ENCODE results near the gene KIF16B. TPM values are rescaled to one million over a fixed set of nuclear protein-coding genes. Genes with fewer than 3 reads are reported as not detected.

The KIF16B gene
- total and polyA plus RNA-seq, 4 experiments from 2014 or later, result 3.2 to 12.0 (median 10.0) TPM

DNA sequence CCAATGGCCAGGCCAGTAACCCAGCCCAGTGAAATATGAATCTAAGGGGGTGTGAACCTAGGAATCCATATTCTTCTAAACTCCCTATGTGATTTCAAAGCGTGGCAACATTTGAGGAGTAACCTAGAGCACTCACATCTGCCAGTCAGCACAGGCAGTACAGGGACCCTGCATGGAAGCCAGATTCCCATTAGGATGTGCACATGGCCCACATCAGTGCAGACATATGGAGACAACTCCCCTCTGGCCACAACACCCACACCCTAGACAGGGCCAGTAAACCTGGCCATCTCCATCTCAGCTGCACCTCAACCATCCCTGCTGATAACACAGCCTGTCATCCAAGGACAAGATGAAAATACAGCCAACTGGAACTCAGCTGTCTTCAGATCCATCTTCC lies 56.5 kb downstream of the KIF16B start:
- Histone ChIP-seq H3K36me3 (ENCODE audit: insufficient read depth, low read length) (no peaks in the 10 kb centered on the region), H3K27me3 (ENCODE audit: insufficient read depth, low read length) (no peaks in the 10 kb centered on the region), H3K4me1 (ENCODE audit: insufficient read depth, low read length) (no peaks in the 10 kb centered on the region), H3K4me3 (ENCODE audit: low read length in 2 of 2) (no peak overlapping the region), H3K27ac (ENCODE audit: low read depth, low read length) (no peak overlapping the region), H3K9me3 (ENCODE audit: control insufficient read depth in 1 of 2, low read length in 2 of 2) (no peaks in the 10 kb centered on the region)
- POLR2A ChIA-PET (ENCODE audit: partially characterized antibody), result no interaction called here
- intact Hi-C loops (cut with micrococcal nuclease), result no loop called here
- no peak for DNase-seq
- Mint-ChIP-seq H3K4me1 (peaks cover 0 to 2% (median 0%) of the 10 kb centered on the region in 4 donors), H3K27ac (no peak overlapping the region), H3K4me3 (no peak overlapping the region), H3K9me3 (peaks cover 0 to 1% (median 0%) of the 10 kb centered on the region in 8 donors), H3K36me3 (peaks cover 30 to 38% of the 10 kb centered on the region in 2 donors), H3K27me3 (no peaks in the 10 kb centered on the region)
- CTCF ChIA-PET (ENCODE audit: partially characterized antibody), result interaction anchor here (0.7 to 4.6 kb wide), 2 partner anchors 245 to 247 kb away, joined by 3 to 19 read pairs; no protein-coding TSS in a partner anchor

DNA sequence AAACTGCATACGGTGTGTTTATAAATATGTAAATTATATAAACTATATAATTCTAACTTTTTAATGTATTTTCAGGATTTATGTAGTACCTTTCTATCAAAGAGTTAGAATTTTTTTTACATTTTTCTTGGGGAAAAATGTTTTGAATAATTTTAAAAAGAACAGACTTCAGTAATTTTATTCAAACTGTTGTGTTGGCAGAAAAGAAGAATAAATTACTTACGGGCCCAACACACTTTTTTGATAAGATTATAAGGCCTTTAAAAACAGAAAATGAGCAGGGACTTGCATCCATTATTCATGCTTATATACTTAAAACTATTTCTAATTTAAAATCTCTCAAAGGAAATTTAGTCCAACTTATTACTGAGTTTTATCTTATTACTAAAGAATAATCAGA lies 58.2 kb downstream of the KIF16B start:
- no peak overlapping the region for H3K4me3 ChIP-seq (ENCODE audit: low read length in 2 of 2)
- Mint-ChIP-seq H3K4me1 (no peaks in the 10 kb centered on the region), H3K4me3 (no peak overlapping the region), H3K36me3 (peaks cover 34 to 35% of the 10 kb centered on the region in 2 donors), H3K27me3 (no peaks in the 10 kb centered on the region), H3K27ac (no peak overlapping the region), H3K9me3 (peaks cover 0 to 1% (median 0%) of the 10 kb centered on the region in 8 donors)
- intact Hi-C loops (cut with micrococcal nuclease), result no loop called here
- ChIA-PET CTCF (ENCODE audit: partially characterized antibody) (interaction anchor here (4.6 kb wide), 1 partner anchor 247 kb away, joined by 19 read pairs; no protein-coding TSS in a partner anchor), POLR2A (ENCODE audit: partially characterized antibody) (no interaction called here)
- no peaks in the 10 kb centered on the region for H3K9me3 ChIP-seq (ENCODE audit: control insufficient read depth in 1 of 2, low read length in 2 of 2)
- no peak for DNase-seq
- H3K27ac ChIP-seq (ENCODE audit: low read depth, low read length), result no peak overlapping the region
- peaks cover 5% of the 10 kb centered on the region for H3K36me3 ChIP-seq (ENCODE audit: insufficient read depth, low read length)
- H3K27me3 ChIP-seq (ENCODE audit: insufficient read depth, low read length), result no peaks in the 10 kb centered on the region
- no peaks in the 10 kb centered on the region for H3K4me1 ChIP-seq (ENCODE audit: insufficient read depth, low read length)

DNA sequence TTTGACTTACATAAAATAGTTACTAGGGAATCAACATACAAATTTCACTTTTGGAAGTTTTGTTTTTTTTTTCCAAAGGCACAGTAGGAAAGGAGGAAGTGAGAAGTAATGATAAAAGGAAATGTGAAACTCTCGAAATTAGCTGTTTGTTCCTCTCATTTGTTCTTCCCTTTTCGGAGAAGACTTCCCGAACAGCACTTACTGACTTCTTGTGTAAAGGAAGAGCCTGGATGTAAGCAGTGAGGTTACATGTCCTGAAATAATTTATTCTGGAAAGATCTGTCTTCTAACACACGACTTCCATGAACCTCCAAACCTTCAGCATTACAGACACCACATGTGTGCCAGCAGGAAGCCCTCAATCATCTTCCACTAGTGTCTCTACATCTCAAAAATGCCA lies 59.1 kb downstream of the KIF16B start:
- H3K36me3 ChIP-seq (ENCODE audit: insufficient read depth, low read length), result peaks cover 5% of the 10 kb centered on the region
- DNase-seq, result no peak
- H3K36me3 Mint-ChIP-seq, result peaks cover 33 to 35% of the 10 kb centered on the region in 2 donors
- no peaks in the 10 kb centered on the region for H3K9me3 Mint-ChIP-seq
- H3K27me3 Mint-ChIP-seq, result no peaks in the 10 kb centered on the region
- no peaks in the 10 kb centered on the region for H3K4me1 ChIP-seq (ENCODE audit: insufficient read depth, low read length)
- ChIA-PET POLR2A (ENCODE audit: partially characterized antibody) (no interaction called here), CTCF (ENCODE audit: partially characterized antibody) (no interaction called here)
- no peaks in the 10 kb centered on the region for H3K27me3 ChIP-seq (ENCODE audit: insufficient read depth, low read length)
- no peaks in the 10 kb centered on the region for H3K9me3 ChIP-seq (ENCODE audit: control insufficient read depth in 1 of 2, low read length in 2 of 2)
- intact Hi-C loops (cut with micrococcal nuclease), result no loop called here
- H3K4me3 Mint-ChIP-seq, result no peak overlapping the region
- H3K27ac Mint-ChIP-seq, result no peak overlapping the region
- no peak overlapping the region for H3K27ac ChIP-seq (ENCODE audit: low read depth, low read length)
- H3K4me3 ChIP-seq (ENCODE audit: low read length in 2 of 2), result no peak overlapping the region
- H3K4me1 Mint-ChIP-seq, result no peaks in the 10 kb centered on the region

DNA sequence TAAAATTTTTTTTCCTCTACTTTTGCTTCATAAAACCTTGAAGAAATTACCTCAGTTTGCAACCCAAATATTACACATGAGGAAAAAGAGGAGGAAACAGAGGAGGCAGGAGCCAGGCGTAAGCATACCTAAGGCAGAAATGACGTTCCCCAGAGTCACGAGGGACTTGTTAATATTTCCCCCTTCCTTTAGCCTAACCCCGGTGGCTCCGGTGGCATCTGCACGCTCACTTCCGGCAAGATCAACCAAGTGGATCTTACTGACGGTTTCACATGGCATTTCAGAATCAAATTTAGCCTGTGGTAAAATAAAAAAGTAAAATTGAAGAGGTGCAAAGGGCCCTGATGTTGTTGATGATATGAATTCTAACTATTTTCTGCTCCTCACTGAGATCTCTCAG lies 67.4 kb downstream of the KIF16B start:
- Histone ChIP-seq H3K27me3 (ENCODE audit: insufficient read depth, low read length) (no peaks in the 10 kb centered on the region), H3K36me3 (ENCODE audit: insufficient read depth, low read length) (peaks cover 5% of the 10 kb centered on the region), H3K4me1 (ENCODE audit: insufficient read depth, low read length) (no peaks in the 10 kb centered on the region), H3K9me3 (ENCODE audit: control insufficient read depth in 1 of 2, low read length in 2 of 2) (no peaks in the 10 kb centered on the region), H3K27ac (ENCODE audit: low read depth, low read length) (no peak overlapping the region), H3K4me3 (ENCODE audit: low read length in 2 of 2) (no peak overlapping the region)
- CTCF ChIA-PET (ENCODE audit: partially characterized antibody), result no interaction called here
- DNase-seq, result no peak
- Mint-ChIP-seq H3K4me3 (peak overlapping the region in 1 of 8 donors; percentile 28), H3K27me3 (no peaks in the 10 kb centered on the region), H3K27ac (no peak overlapping the region), H3K36me3 (peaks cover 61 to 64% of the 10 kb centered on the region in 2 donors), H3K4me1 (peaks cover 0 to 5% (median 2%) of the 10 kb centered on the region in 4 donors), H3K9me3 (no peaks in the 10 kb centered on the region)
- POLR2A ChIA-PET (ENCODE audit: partially characterized antibody), result no interaction called here
- intact Hi-C loops (cut with micrococcal nuclease), result no loop called here

- H3K27ac ChIP-seq (ENCODE audit: low read depth, low read length), result no peak overlapping the region
- DNase-seq, result no peak
- Mint-ChIP-seq H3K36me3 (peaks cover 53 to 67% of the 10 kb centered on the region in 2 donors), H3K4me1 (peaks cover 0 to 10% (median 3%) of the 10 kb centered on the region in 4 donors), H3K27me3 (no peaks in the 10 kb centered on the region), H3K9me3 (peaks cover 0 to 2% (median 0%) of the 10 kb centered on the region in 8 donors), H3K27ac (peak overlapping the region in 1 of 7 donors; percentile 1), H3K4me3 (no peak overlapping the region)
- CTCF ChIA-PET (ENCODE audit: partially characterized antibody), result no interaction called here
- no peaks in the 10 kb centered on the region for H3K9me3 ChIP-seq (ENCODE audit: control insufficient read depth in 1 of 2, low read length in 2 of 2)
- POLR2A ChIA-PET (ENCODE audit: partially characterized antibody), result no interaction called here
- H3K4me3 ChIP-seq (ENCODE audit: low read length in 2 of 2), result no peak overlapping the region
- H3K4me1 ChIP-seq (ENCODE audit: insufficient read depth, low read length), result no peaks in the 10 kb centered on the region
- intact Hi-C loops (cut with micrococcal nuclease), result no loop called here
- H3K27me3 ChIP-seq (ENCODE audit: insufficient read depth, low read length), result no peaks in the 10 kb centered on the region
- no peaks in the 10 kb centered on the region for H3K36me3 ChIP-seq (ENCODE audit: insufficient read depth, low read length)
Observed at GRCh38 chr20:16501301-16501700, 71.9 kb downstream of the KIF16B start.

- DNase-seq, result no peak
- no peak overlapping the region for H3K4me3 ChIP-seq (ENCODE audit: low read length in 2 of 2)
- no peaks in the 10 kb centered on the region for H3K9me3 ChIP-seq (ENCODE audit: control insufficient read depth in 1 of 2, low read length in 2 of 2)
- H3K4me1 ChIP-seq (ENCODE audit: insufficient read depth, low read length), result no peaks in the 10 kb centered on the region
- intact Hi-C loops (cut with micrococcal nuclease), result no loop called here
- no peaks in the 10 kb centered on the region for H3K27me3 ChIP-seq (ENCODE audit: insufficient read depth, low read length)
- Mint-ChIP-seq H3K27ac (no peak overlapping the region), H3K27me3 (no peaks in the 10 kb centered on the region), H3K4me1 (peaks cover 0 to 10% (median 3%) of the 10 kb centered on the region in 4 donors), H3K9me3 (peaks cover 0 to 2% (median 0%) of the 10 kb centered on the region in 8 donors), H3K36me3 (peaks cover 50 to 63% of the 10 kb centered on the region in 2 donors), H3K4me3 (no peak overlapping the region)
- no peak overlapping the region for H3K27ac ChIP-seq (ENCODE audit: low read depth, low read length)
- POLR2A ChIA-PET (ENCODE audit: partially characterized antibody), result no interaction called here
- H3K36me3 ChIP-seq (ENCODE audit: insufficient read depth, low read length), result no peaks in the 10 kb centered on the region
- CTCF ChIA-PET (ENCODE audit: partially characterized antibody), result interaction anchor here (0.7 kb wide), 1 partner anchor 8 kb away, joined by 3 read pairs; no protein-coding TSS in a partner anchor
Observed at GRCh38 chr20:16500197-16500596, 73.1 kb downstream of the KIF16B start.

GRCh38 chr20:16498526-16499253 lies 74.6 kb downstream of the KIF16B start:
- H3K9me3 Mint-ChIP-seq, result peaks cover 0 to 2% (median 0%) of the 10 kb centered on the region in 8 donors
- CTCF ChIA-PET (ENCODE audit: partially characterized antibody), result no interaction called here
- H3K27ac ChIP-seq (ENCODE audit: low read depth, low read length), result no peak overlapping the region
- intact Hi-C loops (cut with micrococcal nuclease), result no loop called here
- no peak for DNase-seq
- H3K4me1 ChIP-seq (ENCODE audit: insufficient read depth, low read length), result no peaks in the 10 kb centered on the region
- no peaks in the 10 kb centered on the region for H3K36me3 ChIP-seq (ENCODE audit: insufficient read depth, low read length)
- H3K27ac Mint-ChIP-seq, result no peak overlapping the region
- no peak overlapping the region for H3K4me3 Mint-ChIP-seq
- peaks cover 0 to 10% (median 3%) of the 10 kb centered on the region in 4 donors for H3K4me1 Mint-ChIP-seq
- no peaks in the 10 kb centered on the region for H3K27me3 Mint-ChIP-seq
- no peaks in the 10 kb centered on the region for H3K27me3 ChIP-seq (ENCODE audit: insufficient read depth, low read length)
- POLR2A ChIA-PET (ENCODE audit: partially characterized antibody), result no interaction called here
- H3K9me3 ChIP-seq (ENCODE audit: control insufficient read depth in 1 of 2, low read length in 2 of 2), result no peaks in the 10 kb centered on the region
- H3K36me3 Mint-ChIP-seq, result peaks cover 46 to 54% of the 10 kb centered on the region in 2 donors
- H3K4me3 ChIP-seq (ENCODE audit: low read length in 2 of 2), result no peak overlapping the region
